NK-92 (cell line): Measurements from ENCODE around the gene TERF2IP.
A peak's percentile ranks its signal among the peaks of the same experiment; 100 is the strongest.

Source experiments
- DNase-seq: peaks from one replicate; lab custom pipeline; 2025; ENCODE audit not compliant: unreplicated experiment; lab: John Stamatoyannopoulos, UW

TERF2IP gene

GRCh38 chr16:75647492-75648264, at the start of gene TERF2IP, which contains the start of gene KARS1:
Gene TERF2IP (plus strand): TSS chr16:75647773. CDS start chr16:75647883, 110 bp downstream.
Gene KARS1 (minus strand): TSS chr16:75647665. CDS start chr16:75647639, 26 bp downstream.
- peak; percentile 70 for DNase-seq

DNA sequence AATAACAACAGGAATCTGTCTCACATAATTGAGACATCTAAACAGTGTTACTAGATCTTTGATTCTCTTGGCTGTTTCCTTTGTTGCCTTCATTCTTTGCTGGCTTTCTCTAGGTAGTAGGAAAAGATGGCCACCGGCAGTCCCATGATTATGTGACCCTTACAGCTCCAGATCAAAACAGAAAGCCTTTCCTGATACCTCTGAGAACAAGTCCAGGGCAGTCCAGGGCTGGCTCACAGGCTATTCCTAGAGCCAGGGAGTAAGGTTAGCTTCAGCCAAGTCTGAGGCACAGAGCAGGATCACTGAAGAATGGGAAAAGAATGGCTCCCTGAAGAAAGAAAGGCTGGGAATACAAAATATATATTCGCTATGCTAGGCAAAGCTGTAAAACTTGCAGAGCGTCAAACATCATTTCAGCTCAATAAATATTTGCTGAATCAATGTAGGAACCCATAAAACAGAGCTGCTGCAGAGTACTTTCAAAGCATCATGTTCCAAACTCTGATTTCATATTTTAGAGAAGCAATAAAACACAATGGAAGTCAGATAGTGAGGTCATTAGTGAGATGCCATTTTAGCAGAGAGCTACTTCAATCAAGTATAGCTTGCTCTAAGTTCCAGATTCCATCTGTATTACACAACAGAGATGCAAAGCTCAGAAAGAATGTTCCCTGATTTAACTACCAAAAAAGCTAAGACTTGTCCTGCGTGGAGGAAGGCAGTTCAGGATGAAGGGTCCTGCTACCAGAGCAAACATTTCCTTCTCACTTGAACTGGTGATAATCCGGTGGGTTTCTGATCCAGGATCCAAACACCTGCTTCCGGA, 47.9 kb upstream of the TERF2IP start:
- DNase-seq = no peak

DNA sequence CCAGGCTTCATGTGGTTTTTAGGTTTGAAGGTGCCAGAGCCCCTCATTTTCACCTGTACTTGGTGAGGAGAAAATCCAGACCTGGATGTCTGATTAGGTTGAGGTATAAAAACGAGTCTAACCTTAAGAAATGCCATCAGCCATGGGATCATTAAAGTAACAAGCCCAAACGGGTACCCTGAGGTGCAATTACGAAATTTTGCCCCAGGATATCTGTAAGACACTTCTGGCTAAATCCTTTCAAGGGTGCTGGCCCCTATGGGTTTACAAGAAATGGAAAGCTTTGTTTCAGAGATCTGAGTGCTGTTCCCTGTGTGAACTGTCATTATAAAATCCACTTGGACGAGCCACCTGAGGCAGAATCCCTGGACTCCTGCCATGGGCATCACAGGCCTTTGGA, 44.3 kb upstream of the TERF2IP start:
- no peak for DNase-seq

- no peak for DNase-seq
Observed at GRCh38 chr16:75606507-75606906, 41.1 kb upstream of the TERF2IP start.

GRCh38 chr16:75614066-75614897, 33.3 kb upstream of the TERF2IP start:
- DNase-seq = no peak

DNA sequence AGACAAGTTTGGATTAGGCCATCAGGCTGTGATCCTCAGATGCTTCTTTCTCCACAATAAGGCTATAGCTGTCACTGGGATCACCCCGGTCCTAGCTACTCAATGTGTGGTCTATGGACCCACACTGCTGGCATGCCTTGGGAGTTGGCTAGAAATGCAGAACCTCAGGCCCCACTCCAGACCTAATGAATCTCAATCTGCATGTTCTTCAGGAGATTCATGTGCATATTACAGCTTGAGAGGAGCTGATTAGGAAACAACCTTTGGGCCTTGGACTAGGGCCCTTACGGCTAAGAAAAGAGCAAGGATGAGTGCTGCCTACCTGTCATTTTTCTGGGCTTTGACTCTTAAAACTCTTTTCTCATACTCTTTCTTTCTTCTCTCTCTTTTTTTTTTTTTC, 32.0 kb upstream of the TERF2IP start:
- DNase-seq = no peak

GRCh38 chr16:75616521-75617010, 31.0 kb upstream of the TERF2IP start:
- DNase-seq = no peak

DNA sequence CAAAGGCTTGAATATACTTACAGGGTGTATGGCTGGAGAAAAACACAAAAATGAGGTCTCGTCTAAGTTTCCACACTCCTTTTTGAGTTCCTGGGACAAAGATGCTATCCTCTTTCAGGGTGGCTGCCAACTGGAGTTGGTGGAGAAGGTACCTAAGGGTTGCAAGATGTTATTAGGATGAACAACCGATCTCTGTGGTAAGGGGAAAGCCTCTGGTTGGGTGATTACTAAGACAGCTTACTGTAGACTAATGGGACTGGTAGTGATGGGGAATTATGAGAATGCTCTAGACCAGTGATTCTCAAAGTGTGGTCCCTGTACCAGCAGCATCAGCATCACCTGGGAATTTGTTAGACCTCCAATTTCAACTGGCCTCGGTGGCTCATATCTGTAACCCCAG, 30.5 kb upstream of the TERF2IP start:
- DNase-seq = no peak

DNA sequence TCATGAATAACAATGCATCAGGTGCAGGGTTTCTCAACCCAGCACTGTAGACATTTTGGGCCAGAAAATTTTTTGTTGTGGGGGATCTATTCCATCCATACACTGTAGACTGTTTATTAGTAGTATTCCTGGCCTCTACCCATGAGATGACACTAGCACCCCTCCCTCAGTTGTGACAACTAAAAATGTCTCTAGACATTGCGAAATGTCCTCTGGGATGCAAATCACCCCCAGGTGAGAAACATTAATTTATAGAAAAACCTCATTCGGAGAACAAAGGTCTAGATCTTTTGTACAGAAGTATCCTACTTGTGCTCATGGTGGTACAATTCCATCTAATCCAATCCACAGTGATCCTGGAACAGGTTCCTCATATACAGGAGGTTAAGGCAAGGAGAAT, 28.8 kb upstream of the TERF2IP start:
- DNase-seq = no peak

- no peak for DNase-seq
Observed at GRCh38 chr16:75620326-75621169, 27.0 kb upstream of the TERF2IP start.

GRCh38 chr16:75621170-75621477, 26.4 kb upstream of the TERF2IP start:
- no peak for DNase-seq

- DNase-seq = peak; percentile 94
Observed at GRCh38 chr16:75622761-75623605, 24.6 kb upstream of the TERF2IP start, which contains the start of gene ADAT1. Gene ADAT1 (minus strand): TSS chr16:75623281. CDS start chr16:75620799, 2,482 bp downstream.

- DNase-seq = no peak
Observed at GRCh38 chr16:75624921-75625334, 22.6 kb upstream of the TERF2IP start.

DNA sequence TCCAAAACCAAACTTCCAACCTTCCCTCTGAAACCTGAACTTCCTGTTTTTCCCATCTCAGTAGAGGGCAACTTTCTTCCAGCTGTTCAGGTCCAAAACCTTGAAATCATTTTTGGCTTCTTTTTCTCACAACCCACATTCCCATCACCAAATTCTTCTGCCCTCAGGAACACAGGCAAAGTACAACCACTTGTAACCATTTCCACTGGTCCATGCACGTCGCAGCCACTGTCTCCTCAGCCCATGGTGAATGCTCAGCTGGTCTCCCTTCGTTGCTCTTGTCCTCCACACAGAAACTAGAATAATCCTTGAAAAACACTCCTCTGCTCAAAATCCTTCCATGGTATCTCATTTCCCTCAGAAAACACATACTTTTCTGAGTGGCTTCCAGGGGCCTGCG, 20.8 kb upstream of the TERF2IP start:
- no peak for DNase-seq

GRCh38 chr16:75627851-75628250, 19.7 kb upstream of the TERF2IP start:
- no peak for DNase-seq

- DNase-seq = no peak
Observed at GRCh38 chr16:75628351-75628750, 19.2 kb upstream of the TERF2IP start.

GRCh38 chr16:75629132-75629531, 18.4 kb upstream of the TERF2IP start:
- DNase-seq = no peak

DNA sequence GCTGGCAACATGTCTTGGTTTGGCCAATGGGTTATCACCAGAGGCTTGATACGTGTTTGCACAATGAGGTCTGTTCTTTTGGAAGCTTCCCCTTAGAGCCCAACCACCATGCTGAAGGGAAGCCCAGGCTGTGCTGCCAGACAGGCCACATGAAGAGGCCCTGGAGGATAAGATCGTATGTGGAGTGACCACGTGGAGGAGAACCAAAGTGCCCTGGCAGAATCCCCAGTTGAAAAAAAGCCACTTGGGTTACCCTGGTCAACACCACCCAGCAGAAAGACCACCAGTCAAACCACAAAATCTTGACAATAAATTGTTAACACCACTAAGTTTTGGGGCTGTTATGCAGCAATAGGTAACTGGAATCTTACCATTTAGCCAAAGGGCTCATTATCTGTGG, 17.5 kb upstream of the TERF2IP start:
- no peak for DNase-seq

DNA sequence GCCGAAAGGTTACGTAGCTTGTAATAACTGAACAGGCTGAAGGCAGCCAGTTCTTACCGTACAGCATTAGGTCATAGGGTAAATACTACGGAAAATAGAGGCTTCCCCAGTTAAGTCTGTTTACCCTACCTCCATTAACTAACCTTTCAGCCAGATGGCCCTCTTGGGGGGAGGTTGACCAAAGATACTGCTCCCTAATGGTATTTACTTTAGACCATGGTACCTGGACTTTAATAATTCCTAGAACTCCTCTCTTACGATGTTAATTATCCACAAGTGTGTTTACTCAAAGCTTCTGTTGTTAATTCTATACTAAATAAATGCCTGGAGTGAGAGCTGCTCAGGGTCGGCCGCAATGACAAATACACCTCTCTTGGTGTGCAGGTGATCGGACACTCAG, 14.7 kb upstream of the TERF2IP start:
- no peak for DNase-seq
